Neural cell (in vitro differentiated cells): Measurements from ENCODE around the gene AP3D1. TPM values are rescaled to one million over a fixed set of nuclear protein-coding genes. Genes with fewer than 3 reads are reported as not detected.

ENCODE experiments used
- H2AFZ ChIP-seq: fragments of 200-600, 300-800 bp; sonication (generic), shearing (Covaris generic); 2 replicates; pipeline ENCODE4 v1.6.0; 2014; ENCODE audit warnings: low read depth, mild to moderate bottlenecking, antibody characterized with exemption, low read length, moderate library complexity
- H3F3A ChIP-seq: fragments of 200-600 bp; shearing (Covaris generic); 2 replicates; pipeline ENCODE4 v1.6.1; 2016; ENCODE audit warnings: mild to moderate bottlenecking, moderate library complexity, mixed read lengths, antibody characterized with exemption, low read length; ENCODE audit not compliant: insufficient read depth, poor library complexity, severe bottlenecking
- H3K27ac ChIP-seq: fragments of 200-600, 300-800 bp; sonication (generic), shearing (Covaris generic); 2 replicates; pipeline ENCODE4 v1.5.1; 2014; ENCODE audit warnings: mild to moderate bottlenecking, low read length, moderate library complexity
- H3K27me3 ChIP-seq: fragments of 300-800, 200-600 bp; sonication (generic), shearing (Covaris generic); 2 replicates; pipeline ENCODE4 v1.6.0; 2014; ENCODE audit warnings: mild to moderate bottlenecking, low read depth, low read length, moderate library complexity; ENCODE audit not compliant: insufficient read depth
- H3K36me3 ChIP-seq: fragments of 300-800, 200-600 bp; sonication (generic), shearing (Covaris generic); 2 replicates; pipeline ENCODE4 v1.5.1; 2014; ENCODE audit warnings: mild to moderate bottlenecking, antibody characterized with exemption, low read length, moderate library complexity; ENCODE audit not compliant: insufficient read depth
- H3K4me2 ChIP-seq: fragments of 300-800, 200-600 bp; sonication (generic), shearing (Covaris generic); 2 replicates; pipeline ENCODE4 v1.6.0; 2014; ENCODE audit warnings: mild to moderate bottlenecking, low read length
- H3K4me3 ChIP-seq: fragments of 300-800, 200-600 bp; sonication (generic), shearing (Covaris generic); 2 replicates; pipeline ENCODE4 v1.5.1; 2014; ENCODE audit warnings: mild to moderate bottlenecking, low read length, moderate library complexity
- H3K79me2 ChIP-seq: fragments of 200-600 bp; shearing (Covaris generic); replicated peaks from 2 replicates; pipeline ENCODE4 v1.6.0; 2014; ENCODE audit warnings: mild to moderate bottlenecking, low read length, moderate library complexity; ENCODE audit not compliant: insufficient read depth
- H3K9ac ChIP-seq: fragments of 300-800, 200-600 bp; sonication (generic), shearing (Covaris generic); 2 replicates; pipeline ENCODE4 v1.6.1; 2016; ENCODE audit warnings: mild to moderate bottlenecking, low read length, mixed read lengths
- H3K9me2 ChIP-seq: fragments of 200-600 bp; shearing (Covaris generic); 2 replicates; pipeline ENCODE4 v1.6.1; 2016; ENCODE audit warnings: mild to moderate bottlenecking, low read length, mixed read lengths; ENCODE audit not compliant: insufficient read depth
- H3K9me3 ChIP-seq: fragments of 200-600, 300-800 bp; sonication (generic), shearing (Covaris generic); 2 replicates; pipeline ENCODE4 v1.6.1; 2016; ENCODE audit warnings: mild to moderate bottlenecking, mixed run types, low read length, moderate library complexity, mixed read lengths
- H4K20me1 ChIP-seq: fragments of 200-600 bp; shearing (Covaris generic); 2 replicates; pipeline ENCODE4 v1.6.1; 2016; ENCODE audit warnings: mild to moderate bottlenecking, mixed run types; ENCODE audit not compliant: insufficient read depth
- CTCF ChIP-seq: fragments of 450-650 bp; IDR thresholded peaks from 2 replicates; pipeline ENCODE4 v1.5.1; 2014; ENCODE audit warnings: antibody characterized with exemption, mild to moderate bottlenecking, moderate library complexity; ENCODE audit not compliant: poor library complexity, severe bottlenecking
- EP300 ChIP-seq: fragments of 450-650 bp; conservative IDR thresholded peaks from 2 replicates; pipeline ENCODE4 v1.6.1; 2014; ENCODE audit warnings: antibody characterized with exemption, mild to moderate bottlenecking, moderate library complexity; ENCODE audit not compliant: poor library complexity, severe bottlenecking
- EZH2 ChIP-seq: fragments of 200-600, 300-800 bp; shearing (Covaris generic), sonication (generic); IDR thresholded peaks from 2 replicates; pipeline ENCODE4 v1.6.1; 2014; ENCODE audit warnings: antibody characterized with exemption, low read length, borderline replicate concordance, mild to moderate bottlenecking; ENCODE audit not compliant: insufficient read depth, poor library complexity, severe bottlenecking
- MXI1 ChIP-seq: fragments of 450-650 bp; conservative IDR thresholded peaks from 2 replicates; pipeline ENCODE4 v1.6.1; 2014; ENCODE audit warnings: antibody characterized with exemption, mild to moderate bottlenecking; ENCODE audit not compliant: poor library complexity, severe bottlenecking
- POLR2AphosphoS5 ChIP-seq: IDR thresholded peaks from 2 replicates; pipeline ENCODE4 v1.6.1; 2012
- RAD21 ChIP-seq: fragments of 450-650 bp; conservative IDR thresholded peaks from 2 replicates; pipeline ENCODE4 v1.6.1; 2014; ENCODE audit warnings: antibody characterized with exemption, mild to moderate bottlenecking, moderate library complexity
- REST ChIP-seq: IDR thresholded peaks from 2 replicates; pipeline ENCODE4 v1.6.1; 2012; ENCODE audit warnings: borderline replicate concordance
- SMC3 ChIP-seq: fragments of 450-650 bp; conservative IDR thresholded peaks from 2 replicates; pipeline ENCODE4 v1.6.1; 2014; ENCODE audit warnings: antibody characterized with exemption, mild to moderate bottlenecking, moderate library complexity; ENCODE audit not compliant: poor library complexity
- TAF1 ChIP-seq: IDR thresholded peaks from 2 replicates; pipeline ENCODE4 v1.6.1; 2012; ENCODE audit warnings: low read depth
- polyA plus RNA-seq: library from polyadenylated mRNA; depleted of rRNA; stranded (reverse); fragments of >200 nt; gene quantifications from 2 replicates; pipeline ENCODE4 v1.2.3, GENCODE V29; 2014

The AP3D1 gene
- polyA plus RNA-seq, 1 donor from 2014 or later: 60.7 TPM

- H4K20me1 ChIP-seq: peaks cover 10% of the 10 kb centered on the region
- no peaks in the 10 kb centered on the region for H3F3A ChIP-seq
- no peak overlapping the region for H3K4me2 ChIP-seq
- TF ChIP-seq SMC3 (no peak), EZH2 (no peak), MXI1 (no peak), EP300 (no peak), CTCF (no peak), TAF1 (no peak), POLR2AphosphoS5 (no peak), RAD21 (no peak), REST (no peak)
- no peak overlapping the region for H3K9ac ChIP-seq
- H3K79me2 ChIP-seq: peaks cover 66% of the 10 kb centered on the region
- H3K9me2 ChIP-seq: no peaks in the 10 kb centered on the region
- no peaks in the 10 kb centered on the region for H3K36me3 ChIP-seq
- H3K27ac ChIP-seq: no peak overlapping the region
- H3K9me3 ChIP-seq: no peaks in the 10 kb centered on the region
- H3K27me3 ChIP-seq: no peaks in the 10 kb centered on the region
- H2AFZ ChIP-seq: no peak overlapping the region
- H3K4me3 ChIP-seq: no peak overlapping the region
These were observed 20.2 kb upstream of the AP3D1 start for GRCh38 chr19:2171349-2172145.

- H3K27ac ChIP-seq: no peak overlapping the region
These were observed 19.6 kb upstream of the AP3D1 start for GRCh38 chr19:2170987-2171348.

More at GRCh38 chr19:2170987-2171348, 19.6 kb upstream of the AP3D1 start:
- H4K20me1 ChIP-seq: peaks cover 7% of the 10 kb centered on the region
- H3K27me3 ChIP-seq: no peaks in the 10 kb centered on the region
- H3K9ac ChIP-seq: no peak overlapping the region
- H3K4me3 ChIP-seq: no peak overlapping the region
- no peak overlapping the region for H2AFZ ChIP-seq
- no peaks in the 10 kb centered on the region for H3K36me3 ChIP-seq
- peaks cover 72% of the 10 kb centered on the region for H3K79me2 ChIP-seq
- no peak overlapping the region for H3K4me2 ChIP-seq
- TF ChIP-seq EZH2: no peak
- no peak for TF ChIP-seq MXI1
- no peak for TF ChIP-seq EP300
- no peak for TF ChIP-seq POLR2AphosphoS5
- no peak for TF ChIP-seq SMC3
- TF ChIP-seq REST: no peak
- no peak for TF ChIP-seq CTCF
- TF ChIP-seq RAD21: no peak
- no peak for TF ChIP-seq TAF1
- no peaks in the 10 kb centered on the region for H3F3A ChIP-seq
- no peaks in the 10 kb centered on the region for H3K9me3 ChIP-seq
- H3K9me2 ChIP-seq: no peaks in the 10 kb centered on the region
